GM21619 (cell line): ENCODE data around the gene ARHGEF40.

ENCODE experiments used
- ATAC-seq: cut with Tn5 transposase; IDR thresholded peaks from one replicate; pipeline ENCODE4 v1.9.1; 2021; ENCODE audit not compliant: unreplicated experiment

Gene ARHGEF40

DNA sequence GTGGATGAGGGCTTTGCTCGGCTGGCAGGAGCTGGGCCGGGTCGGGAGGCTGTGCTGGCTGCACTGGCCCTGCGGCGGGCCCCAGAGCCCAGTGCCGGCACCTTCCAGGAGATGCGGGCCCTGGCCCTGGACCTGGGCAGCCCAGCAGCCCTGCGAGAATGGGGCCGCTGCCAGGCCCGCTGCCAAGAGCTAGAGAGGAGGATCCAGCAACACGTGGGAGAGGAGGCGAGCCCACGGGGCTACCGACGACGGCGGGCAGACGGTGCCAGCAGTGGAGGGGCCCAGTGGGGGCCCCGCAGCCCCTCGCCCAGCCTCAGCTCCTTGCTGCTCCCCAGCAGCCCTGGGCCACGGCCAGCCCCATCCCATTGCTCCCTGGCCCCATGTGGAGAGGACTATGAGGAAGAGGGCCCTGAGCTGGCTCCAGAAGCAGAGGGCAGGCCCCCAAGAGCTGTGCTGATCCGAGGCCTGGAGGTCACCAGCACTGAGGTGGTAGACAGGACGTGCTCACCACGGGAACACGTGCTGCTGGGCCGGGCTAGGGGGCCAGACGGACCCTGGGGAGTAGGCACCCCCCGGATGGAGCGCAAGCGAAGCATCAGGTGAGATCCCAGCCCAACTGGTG lies 11.5 kb downstream of the ARHGEF40 start:
- no peak for ATAC-seq

DNA sequence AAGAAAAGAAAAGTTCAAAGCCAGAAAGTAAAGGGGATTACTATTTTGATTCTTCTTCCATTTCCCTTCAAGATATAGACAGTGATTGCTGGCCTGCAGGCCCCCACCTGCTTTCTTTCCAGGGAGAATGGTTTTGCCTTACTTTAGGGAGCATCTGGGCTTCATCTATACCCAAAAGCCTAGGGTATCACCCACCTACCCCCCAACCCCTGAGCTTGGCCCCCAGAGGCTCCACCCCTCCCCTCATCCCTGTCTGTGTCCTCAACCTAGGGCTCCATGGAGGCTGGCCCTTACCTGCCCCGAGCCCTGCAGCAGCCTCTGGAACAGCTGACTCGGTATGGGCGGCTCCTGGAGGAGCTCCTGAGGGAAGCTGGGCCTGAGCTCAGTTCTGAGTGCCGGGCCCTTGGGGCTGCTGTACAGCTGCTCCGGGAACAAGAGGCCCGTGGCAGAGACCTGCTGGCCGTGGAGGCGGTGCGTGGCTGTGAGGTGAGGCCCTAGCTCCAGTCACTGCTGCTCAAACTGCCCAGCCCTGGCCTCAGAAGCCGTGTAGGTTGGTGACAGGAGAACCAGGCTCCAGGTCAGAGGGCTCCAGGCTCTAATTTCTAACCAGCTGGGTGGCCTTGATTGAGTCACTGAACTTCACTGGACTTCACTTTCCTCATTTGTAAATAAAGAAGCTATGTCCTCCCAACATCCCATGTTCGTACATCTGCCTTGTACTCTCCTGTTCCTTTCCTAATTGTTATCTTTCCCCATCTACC lies 13.6 kb downstream of the ARHGEF40 start:
- no peak for ATAC-seq

GRCh38 chr14:21084396-21084795 lies 14.3 kb downstream of the ARHGEF40 start:
- no peak for ATAC-seq

DNA sequence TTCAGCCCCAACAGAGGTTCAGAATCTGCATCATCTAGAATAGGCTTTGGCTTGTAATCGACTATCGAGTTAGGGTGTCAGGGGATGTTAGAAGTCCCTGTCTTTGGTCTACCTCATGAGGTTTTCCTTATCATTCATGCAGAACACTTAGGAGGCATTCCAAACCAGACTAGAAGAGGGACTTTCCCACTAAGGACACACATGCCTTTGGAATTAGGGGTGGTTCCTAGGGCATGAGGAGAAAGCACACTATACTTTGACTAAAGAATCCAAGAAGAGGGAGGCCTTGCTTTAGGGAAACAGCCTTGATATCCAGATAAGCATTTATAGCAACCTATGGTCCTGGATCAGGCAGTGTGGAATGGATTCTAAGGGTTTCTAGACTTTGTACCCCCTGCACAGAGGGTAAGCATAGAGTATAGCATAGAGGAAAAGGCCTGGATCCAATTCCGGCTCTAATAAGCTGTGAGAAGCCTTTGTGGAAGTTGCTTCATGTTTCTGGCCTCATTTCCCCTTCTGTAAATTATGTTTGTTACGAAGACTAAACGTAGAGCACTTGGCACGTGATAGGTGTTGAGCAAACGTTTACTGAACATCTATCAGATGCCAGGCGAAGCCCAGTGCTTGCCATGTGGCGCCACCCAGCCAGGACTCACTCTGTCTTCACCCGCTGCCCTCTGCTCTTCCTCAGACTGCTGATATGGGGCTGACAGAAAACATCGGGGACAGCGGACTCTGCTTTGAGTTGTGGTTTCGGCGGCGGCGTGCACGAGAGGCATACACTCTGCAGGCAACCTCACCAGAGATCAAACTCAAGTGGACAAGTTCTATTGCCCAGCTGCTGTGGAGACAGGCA lies 15.1 kb downstream of the ARHGEF40 start:
- no peak for ATAC-seq

- ATAC-seq: no peak
These were observed 16.8 kb downstream of the ARHGEF40 start for GRCh38 chr14:21086908-21087293.

DNA sequence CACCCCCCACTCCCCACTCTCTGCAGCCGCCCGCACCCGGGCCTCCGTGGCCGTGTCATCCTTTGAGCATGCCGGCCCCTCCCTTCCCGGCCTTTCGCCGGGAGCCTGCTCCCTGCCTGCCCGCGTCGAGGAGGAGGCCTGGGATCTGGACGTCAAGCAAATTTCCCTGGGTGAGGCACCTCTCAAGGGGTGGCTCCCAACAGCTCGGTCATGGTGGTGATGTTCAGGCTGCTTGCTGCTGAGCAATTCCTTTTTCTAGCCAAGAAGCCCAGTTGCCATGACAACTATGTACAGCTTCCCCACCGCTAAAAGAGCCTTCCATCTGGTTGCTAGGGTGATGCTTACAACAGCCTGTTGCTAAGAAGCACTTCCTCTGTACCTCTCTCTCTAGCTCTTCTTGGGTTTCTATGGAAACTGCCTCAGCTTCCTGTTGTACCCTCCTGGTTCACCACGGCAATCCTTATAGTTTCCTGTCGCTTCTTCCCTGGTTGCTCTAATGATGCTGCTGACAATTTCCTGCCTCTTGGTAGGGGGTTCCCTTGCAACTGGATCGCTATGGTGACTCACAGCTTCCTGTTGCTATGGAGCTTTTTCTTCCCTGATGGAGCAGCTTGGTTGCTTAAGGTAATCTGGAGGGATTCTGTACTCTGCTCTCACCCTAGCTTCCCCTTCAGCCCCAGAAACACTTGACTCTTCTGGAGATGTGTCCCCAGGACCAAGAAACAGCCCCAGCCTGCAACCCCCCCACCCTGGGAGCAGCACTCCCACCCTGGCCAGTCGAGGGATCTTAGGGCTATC lies 17.4 kb downstream of the ARHGEF40 start:
- ATAC-seq: peak; percentile 50

GRCh38 chr14:21088687-21089086 lies 18.6 kb downstream of the ARHGEF40 start:
- ATAC-seq: no peak

GRCh38 chr14:21089271-21089670 lies 19.2 kb downstream of the ARHGEF40 start:
- ATAC-seq: no peak

DNA sequence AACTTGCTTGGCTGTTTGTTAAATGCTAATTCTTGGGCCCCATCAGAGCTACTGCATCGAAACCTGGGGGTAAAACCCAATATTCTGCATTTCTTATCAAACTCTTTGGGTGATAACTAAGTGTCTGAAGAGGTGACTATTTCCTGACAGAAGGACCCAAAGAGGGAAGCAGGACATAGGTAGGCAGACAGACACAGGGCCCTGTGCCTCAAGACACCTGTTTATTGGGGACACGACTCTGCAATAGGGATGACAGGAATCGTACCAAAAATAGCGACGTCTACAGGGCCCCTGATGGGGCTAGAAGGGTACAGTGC lies 19.7 kb downstream of the ARHGEF40 start:
- no peak for ATAC-seq

- ATAC-seq: no peak
These were observed 20.3 kb downstream of the ARHGEF40 start for GRCh38 chr14:21090194-21090939.

DNA sequence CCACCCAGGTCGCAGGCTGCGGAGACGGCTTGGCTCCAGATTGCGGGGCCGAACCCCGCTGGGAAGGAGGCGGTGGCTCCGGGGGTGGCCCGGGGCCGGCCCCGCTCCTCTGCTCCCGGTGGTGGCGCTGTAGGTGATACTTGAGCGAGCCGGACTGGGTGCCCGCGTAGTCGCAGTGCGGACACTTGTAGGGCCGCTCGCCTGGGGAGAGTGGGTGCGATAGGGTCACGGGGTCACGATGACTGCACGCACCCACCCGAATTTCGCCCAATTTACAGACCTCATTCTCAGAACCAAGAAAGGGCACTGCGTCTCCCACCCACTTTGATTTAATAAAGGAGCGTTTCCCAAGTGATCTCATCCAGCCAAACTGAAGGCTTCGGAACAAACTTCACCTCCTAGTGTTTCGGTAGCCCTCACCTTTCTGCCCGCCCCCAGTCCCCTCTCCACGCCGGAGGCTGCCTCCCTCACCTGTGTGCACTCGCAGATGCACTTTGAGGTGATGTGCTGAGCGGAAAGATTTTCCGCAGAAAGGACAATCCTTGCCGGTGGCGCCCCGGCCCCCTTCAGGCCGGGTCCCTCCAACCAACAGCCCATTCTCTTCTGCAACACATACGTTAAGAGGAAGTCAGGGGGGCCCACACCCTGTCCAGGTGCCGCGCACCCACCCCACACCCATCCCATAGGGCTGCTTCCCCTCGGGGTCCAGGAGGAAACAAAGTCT lies 21.0 kb downstream of the ARHGEF40 start:
- no peak for ATAC-seq

GRCh38 chr14:21091821-21092272 lies 21.7 kb downstream of the ARHGEF40 start:
- ATAC-seq: no peak

GRCh38 chr14:21092273-21093011 lies 22.3 kb downstream of the ARHGEF40 start:
- peak; percentile 80 for ATAC-seq

GRCh38 chr14:21093018-21093417 lies 22.9 kb downstream of the ARHGEF40 start:
- ATAC-seq: no peak

DNA sequence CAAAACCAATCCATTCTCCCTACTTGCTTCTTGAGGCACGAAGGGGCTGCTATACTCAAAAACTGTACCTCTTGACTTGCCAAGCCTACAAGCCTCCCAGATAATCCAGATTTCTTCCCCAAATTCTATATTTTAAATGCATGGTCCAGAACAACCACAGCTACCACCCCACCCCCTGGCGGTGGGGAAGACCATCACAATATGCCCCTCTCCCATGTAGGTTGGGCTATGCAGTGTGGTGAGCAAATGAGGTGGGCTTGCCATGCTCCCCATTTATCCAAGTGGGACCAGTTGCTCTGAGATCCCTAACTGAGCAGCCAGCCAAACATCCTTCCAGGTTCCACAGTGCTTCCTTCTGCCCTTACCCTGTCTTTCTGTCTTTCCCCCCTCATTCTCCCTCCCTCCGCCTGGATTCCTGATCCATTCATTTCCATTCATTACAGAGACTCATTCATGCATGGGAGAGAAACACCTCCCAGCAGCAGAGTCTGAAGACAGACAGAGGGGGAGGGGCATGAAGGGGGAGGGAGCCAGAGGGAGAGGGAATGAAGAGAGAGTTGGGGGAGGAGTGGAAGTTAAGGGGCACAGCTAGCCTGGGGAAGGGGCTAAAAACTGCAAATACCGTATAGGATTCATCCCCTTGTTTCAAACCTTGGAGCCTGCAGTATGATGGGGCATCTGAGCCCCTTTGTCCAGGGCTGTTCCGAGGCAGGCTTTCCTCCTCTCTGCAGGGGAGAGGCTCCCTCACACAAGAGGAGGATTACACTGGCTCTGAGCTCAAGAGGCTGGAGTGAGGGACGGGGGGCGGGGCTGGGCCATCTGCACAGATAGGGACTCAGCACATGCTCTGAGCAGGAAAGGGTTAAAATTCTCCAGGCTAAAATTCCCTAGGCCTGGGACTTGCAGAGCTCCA lies 23.9 kb downstream of the ARHGEF40 start:
- no peak for ATAC-seq

- ATAC-seq: no peak
These were observed 25.5 kb downstream of the ARHGEF40 start for GRCh38 chr14:21095430-21096205.

DNA sequence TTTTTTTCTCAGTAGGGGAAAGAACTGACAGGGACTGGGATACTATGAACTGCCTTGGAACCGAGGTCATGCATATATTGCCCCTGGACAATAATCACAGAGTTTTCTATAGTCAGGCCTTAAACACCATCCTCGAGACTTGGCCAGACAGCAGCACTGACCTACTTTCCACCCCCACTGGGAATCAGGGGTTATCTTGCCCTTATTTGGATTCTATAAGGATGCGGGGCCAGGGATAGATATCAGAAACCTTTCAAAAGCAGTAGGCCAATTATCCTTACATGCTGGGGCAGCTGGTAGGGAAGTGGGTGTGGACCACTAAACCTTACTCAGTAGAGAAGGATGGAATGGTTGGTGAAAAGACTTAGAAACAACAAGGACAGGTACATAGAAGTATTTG lies 26.3 kb downstream of the ARHGEF40 start:
- ATAC-seq: no peak
